ENCODE measurements around the gene GRK4.

The GRK4 gene

DNA sequence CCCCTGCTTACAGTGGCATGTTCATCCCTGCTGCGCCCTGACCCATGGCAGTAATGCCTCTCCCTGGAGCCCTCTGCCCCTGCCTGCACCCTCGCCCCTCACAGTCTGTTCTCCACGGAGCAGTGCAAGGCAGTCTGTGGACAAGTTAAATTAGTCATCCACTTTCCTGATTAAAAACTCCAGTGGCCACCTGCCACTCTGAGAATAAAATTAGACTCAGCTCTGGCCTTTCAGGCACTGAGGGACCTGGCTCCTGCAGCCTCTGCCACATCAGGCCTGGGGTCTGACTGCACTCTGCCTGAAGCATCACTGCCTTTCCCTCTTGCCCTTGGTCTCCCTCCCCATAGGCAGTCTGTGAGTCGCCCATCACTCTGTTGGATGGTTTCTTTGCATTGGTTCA, 53.6 kb downstream of the GRK4 start:
- TF ChIP-seq, protein P1, sequence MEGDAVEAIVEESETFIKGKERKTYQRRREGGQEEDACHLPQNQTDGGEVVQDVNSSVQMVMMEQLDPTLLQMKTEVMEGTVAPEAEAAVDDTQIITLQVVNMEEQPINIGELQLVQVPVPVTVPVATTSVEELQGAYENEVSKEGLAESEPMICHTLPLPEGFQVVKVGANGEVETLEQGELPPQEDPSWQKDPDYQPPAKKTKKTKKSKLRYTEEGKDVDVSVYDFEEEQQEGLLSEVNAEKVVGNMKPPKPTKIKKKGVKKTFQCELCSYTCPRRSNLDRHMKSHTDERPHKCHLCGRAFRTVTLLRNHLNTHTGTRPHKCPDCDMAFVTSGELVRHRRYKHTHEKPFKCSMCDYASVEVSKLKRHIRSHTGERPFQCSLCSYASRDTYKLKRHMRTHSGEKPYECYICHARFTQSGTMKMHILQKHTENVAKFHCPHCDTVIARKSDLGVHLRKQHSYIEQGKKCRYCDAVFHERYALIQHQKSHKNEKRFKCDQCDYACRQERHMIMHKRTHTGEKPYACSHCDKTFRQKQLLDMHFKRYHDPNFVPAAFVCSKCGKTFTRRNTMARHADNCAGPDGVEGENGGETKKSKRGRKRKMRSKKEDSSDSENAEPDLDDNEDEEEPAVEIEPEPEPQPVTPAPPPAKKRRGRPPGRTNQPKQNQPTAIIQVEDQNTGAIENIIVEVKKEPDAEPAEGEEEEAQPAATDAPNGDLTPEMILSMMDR (IDR thresholded peaks at IDR 0.05; ENCODE audit: borderline replicate concordance, insufficient read depth, low read depth, low read length) = no peak

GRCh38 chr4:3017504-3017903, 54.1 kb downstream of the GRK4 start:
- no peak overlapping the region for H3K4me3 ChIP-seq (ENCODE audit: low read depth, low read length)
- TF ChIP-seq, protein P1 (IDR thresholded peaks at IDR 0.05; ENCODE audit: borderline replicate concordance, insufficient read depth, low read depth, low read length) = no peak

More for the DNA sequence above, 53.6 kb downstream of the GRK4 start:
- H3K4me3 ChIP-seq (ENCODE audit: low read depth, low read length) = no peak overlapping the region

- no peak overlapping the region for H3K4me3 ChIP-seq (ENCODE audit: low read depth, low read length)
- TF ChIP-seq, protein P1 (IDR thresholded peaks at IDR 0.05; ENCODE audit: borderline replicate concordance, insufficient read depth, low read depth, low read length) = no peak
Measured at GRCh38 chr4:3019145-3019846, 55.9 kb downstream of the GRK4 start.

DNA sequence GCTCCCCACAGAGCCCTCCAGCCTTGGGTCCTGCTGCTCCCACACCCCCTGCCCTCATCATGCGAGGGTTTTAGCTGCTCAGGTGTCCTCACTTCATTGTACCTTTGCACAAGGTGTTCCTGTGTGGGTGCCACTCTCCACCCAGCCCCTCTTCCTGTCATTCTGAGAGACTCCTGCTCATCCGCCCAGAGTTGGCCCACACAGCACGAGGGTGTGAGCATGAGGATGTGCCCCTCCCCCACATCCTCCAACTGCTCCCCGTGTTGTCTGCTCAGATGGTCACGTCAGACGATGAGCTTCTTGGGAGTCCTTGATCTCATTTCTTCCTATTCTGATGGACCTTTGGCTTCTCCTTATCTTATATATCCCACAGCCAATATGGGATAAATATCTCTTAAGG, 57.8 kb downstream of the GRK4 start:
- no peak overlapping the region for H3K4me3 ChIP-seq (ENCODE audit: low read depth, low read length)
- TF ChIP-seq, protein P1 (IDR thresholded peaks at IDR 0.05; ENCODE audit: borderline replicate concordance, insufficient read depth, low read depth, low read length) = no peak

DNA sequence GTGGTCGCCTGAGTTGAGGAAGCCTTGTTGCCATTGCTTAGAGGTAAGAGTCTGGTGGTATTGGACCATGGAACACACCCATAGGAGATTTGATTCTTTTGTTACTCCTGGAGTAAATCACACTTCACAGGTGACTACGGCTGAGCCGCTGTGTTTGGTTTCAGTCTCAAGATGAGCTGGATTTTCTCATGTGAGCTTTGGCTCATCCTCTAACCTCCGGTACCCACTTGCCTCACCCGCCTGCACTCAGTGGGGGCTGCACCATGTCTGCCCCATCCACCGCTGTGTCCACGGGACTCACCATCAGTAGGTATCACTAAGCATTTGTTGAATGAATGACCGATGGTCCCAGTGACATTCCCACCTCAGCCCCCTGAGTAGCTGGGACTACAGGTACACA, 58.3 kb downstream of the GRK4 start:
- TF ChIP-seq, protein P1 (IDR thresholded peaks at IDR 0.05; ENCODE audit: borderline replicate concordance, insufficient read depth, low read depth, low read length) = no peak

GRCh38 chr4:3022112-3022511, 58.7 kb downstream of the GRK4 start:
- no peak overlapping the region for H3K4me3 ChIP-seq (ENCODE audit: low read depth, low read length)
- TF ChIP-seq, protein P1 (IDR thresholded peaks at IDR 0.05; ENCODE audit: borderline replicate concordance, insufficient read depth, low read depth, low read length) = no peak

More for the DNA sequence above, 58.3 kb downstream of the GRK4 start:
- H3K4me3 ChIP-seq (ENCODE audit: low read depth, low read length) = no peak overlapping the region

DNA sequence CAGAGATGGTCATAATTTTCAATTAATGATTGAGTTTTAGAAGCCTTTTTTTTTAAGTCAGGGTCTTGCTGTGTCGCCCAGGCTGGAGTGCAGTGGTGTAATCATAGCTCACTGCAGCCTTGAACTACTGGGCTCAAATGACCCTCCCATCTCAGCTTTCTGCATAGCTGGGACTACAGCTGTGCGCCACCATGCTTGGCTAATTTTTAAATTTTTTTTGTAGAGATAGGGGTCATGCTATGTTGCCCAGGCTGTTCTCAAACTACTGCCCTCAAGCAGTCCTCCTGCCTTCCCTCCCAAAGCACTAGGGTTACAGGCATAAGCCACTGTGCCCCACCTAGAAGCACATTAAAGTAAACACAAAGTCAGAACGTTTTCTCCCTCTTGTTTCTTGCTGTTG, 59.3 kb downstream of the GRK4 start:
- H3K4me3 ChIP-seq (ENCODE audit: low read depth, low read length) = no peak overlapping the region
- TF ChIP-seq, protein P1 (IDR thresholded peaks at IDR 0.05; ENCODE audit: borderline replicate concordance, insufficient read depth, low read depth, low read length) = no peak

Measured in GM12875 (cell line).